ENCODE measurements around the gene SYT8.

The SYT8 gene

DNA sequence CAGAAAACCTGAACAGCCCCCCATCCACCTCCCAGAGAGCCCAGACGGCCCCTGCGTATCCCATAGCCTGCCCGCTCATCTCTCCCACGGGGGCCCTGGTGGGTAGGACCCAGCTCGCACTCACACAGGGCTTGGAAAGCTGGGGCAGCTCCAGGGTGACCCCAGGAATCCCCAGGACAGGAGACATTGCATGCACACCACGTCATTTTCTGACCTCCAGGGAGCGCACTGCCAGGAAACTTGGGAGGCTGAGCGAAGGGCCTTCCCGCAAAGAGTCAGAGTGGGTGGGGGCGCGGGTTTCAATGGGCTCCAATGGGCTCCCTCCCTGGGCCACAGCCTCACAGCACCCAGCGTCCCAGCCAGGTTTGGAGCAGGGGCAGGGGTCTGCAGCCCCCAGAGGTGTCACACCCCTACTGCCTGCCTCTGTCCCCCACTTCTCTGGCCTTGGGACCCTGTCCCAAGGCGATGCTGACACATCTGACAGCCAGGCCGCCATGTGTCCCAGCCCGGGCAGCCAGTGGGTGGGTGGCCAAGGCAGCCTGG lies 8.2 kb upstream of the SYT8 start:
- TF ChIP-seq, protein P1, sequence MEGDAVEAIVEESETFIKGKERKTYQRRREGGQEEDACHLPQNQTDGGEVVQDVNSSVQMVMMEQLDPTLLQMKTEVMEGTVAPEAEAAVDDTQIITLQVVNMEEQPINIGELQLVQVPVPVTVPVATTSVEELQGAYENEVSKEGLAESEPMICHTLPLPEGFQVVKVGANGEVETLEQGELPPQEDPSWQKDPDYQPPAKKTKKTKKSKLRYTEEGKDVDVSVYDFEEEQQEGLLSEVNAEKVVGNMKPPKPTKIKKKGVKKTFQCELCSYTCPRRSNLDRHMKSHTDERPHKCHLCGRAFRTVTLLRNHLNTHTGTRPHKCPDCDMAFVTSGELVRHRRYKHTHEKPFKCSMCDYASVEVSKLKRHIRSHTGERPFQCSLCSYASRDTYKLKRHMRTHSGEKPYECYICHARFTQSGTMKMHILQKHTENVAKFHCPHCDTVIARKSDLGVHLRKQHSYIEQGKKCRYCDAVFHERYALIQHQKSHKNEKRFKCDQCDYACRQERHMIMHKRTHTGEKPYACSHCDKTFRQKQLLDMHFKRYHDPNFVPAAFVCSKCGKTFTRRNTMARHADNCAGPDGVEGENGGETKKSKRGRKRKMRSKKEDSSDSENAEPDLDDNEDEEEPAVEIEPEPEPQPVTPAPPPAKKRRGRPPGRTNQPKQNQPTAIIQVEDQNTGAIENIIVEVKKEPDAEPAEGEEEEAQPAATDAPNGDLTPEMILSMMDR (IDR thresholded peaks at IDR 0.05) = 0 out of 2 replicates have a peak, but pooled peaks have one; percentile 12

DNA sequence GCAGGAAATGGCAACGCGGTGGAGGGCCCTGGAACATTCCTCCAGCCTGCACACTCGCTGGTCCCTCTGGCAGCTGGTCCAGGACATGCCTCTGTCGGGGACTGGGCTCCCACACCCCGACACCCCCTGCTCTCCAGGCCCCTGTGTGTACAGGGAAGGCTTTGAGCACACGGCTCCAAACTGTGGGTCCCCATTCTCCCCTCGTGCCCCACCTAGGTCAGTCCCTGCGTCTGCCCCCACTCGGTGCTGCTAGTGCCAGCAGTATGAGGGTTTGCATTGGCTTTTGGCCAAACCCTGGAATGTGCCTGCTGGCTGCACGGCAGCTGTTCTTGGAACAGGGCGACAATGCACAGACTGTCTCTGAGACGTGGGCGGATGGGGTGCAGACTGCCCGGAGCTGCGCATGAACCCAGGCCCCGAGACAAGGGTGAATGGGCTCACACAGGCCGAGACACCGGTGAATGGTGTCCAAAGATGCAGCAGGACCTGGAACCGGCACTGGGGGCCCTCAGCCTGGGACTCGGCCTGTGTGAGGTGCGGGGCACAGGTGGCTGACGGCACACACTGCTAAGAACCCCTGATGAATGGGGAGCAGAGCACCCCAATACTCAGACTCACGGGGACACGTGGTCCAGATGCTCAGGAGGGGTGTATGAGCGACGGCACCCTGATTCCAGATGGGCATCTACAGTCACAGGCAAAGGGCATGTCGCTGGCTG lies 7.5 kb upstream of the SYT8 start:
- TF ChIP-seq, protein P1 (IDR thresholded peaks at IDR 0.05) = no peak

DNA sequence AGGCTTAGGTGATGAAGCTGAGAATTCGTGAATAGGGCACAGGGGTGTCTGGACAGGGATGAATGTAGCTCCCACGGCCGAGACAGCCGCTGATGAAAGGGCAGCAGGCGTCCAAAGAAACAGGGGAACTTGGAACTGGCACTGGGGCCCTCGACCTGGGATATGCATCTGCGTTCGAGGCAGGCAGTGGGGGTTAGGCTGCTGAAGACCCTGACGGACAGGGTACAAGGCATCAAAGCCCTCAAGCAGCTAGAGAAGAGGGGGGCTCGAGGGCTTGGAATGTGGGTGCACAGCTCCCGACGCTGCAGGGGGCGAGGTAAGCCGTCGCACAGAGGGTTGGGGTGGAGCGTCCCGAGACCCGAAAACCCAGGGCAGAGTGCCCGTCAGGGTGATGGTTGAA lies 6.9 kb upstream of the SYT8 start:
- TF ChIP-seq, protein P1 (IDR thresholded peaks at IDR 0.05) = no peak

DNA sequence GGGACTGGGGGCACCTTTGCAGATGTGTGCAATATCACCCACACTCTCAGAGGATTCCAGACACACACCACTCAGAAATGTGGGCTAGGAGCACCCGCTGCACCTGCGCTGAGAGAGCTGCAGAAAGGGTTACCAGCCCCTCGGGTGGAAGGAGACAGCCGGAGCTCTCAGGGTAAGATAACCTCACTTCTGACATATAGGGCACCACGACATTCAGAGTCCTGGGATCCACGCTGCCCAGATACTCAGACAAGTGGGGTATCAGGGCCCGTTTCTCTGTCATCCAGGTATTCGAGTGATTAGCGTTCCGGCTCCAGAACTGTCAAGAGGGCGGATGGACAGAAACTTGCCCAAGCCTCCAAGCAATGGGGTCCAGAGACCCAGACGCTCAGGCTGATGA lies 6.2 kb upstream of the SYT8 start:
- TF ChIP-seq, protein P1 (IDR thresholded peaks at IDR 0.05) = no peak

DNA sequence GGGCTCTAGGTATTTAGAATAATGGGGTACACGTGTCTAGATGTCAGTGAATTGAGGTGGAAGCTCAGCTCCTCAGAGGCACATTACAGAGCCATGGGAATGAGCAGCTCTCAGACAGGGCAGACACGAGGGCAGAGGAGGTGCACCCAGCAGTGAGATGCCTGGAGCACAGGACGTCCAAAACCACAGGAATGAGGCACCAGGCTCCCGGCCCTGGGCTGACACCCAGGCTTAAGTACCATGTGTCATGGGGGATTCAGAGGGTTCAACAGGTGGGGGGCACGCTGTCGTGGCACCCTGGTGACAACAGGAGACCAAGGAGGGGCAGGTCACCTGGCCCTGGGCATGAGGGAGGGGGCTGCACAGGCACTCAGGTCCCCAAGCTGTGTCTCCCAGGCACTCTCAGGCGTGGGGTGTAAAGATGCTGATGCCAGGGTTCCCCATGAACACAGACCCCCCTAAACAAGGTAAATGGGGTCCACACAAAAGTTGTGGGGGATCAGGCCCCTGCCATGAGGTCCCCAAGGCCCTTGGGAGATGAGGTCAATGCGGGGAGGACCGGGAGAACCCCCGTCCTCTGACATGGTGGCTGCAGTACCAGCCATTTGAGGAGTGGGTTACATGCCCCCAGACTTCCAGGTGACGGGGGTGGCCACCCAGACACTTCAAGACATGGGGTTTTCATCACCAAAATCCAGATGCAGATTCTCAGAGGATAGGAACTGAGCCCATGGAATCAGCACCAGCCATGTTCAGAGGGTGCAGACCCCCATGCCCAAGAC lies 5.6 kb upstream of the SYT8 start:
- TF ChIP-seq, protein P1 (IDR thresholded peaks at IDR 0.05) = no peak

DNA sequence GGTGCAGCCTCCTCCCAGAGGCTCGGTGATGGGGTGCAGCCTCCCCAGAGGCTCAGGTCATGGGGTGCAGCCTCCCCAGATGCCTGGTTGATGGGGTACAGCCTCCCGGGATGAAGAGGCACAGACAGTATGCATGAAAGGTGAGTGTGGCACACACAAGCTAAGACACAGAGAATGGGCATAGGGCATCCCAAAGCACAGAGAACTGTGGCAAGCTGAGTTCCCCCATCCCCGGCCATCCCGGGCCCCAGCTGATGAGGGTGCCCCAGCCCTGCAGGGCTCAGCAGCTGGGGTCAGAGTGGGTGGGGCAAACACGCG lies 4.8 kb upstream of the SYT8 start:
- TF ChIP-seq, protein P1 (IDR thresholded peaks at IDR 0.05) = no peak

DNA sequence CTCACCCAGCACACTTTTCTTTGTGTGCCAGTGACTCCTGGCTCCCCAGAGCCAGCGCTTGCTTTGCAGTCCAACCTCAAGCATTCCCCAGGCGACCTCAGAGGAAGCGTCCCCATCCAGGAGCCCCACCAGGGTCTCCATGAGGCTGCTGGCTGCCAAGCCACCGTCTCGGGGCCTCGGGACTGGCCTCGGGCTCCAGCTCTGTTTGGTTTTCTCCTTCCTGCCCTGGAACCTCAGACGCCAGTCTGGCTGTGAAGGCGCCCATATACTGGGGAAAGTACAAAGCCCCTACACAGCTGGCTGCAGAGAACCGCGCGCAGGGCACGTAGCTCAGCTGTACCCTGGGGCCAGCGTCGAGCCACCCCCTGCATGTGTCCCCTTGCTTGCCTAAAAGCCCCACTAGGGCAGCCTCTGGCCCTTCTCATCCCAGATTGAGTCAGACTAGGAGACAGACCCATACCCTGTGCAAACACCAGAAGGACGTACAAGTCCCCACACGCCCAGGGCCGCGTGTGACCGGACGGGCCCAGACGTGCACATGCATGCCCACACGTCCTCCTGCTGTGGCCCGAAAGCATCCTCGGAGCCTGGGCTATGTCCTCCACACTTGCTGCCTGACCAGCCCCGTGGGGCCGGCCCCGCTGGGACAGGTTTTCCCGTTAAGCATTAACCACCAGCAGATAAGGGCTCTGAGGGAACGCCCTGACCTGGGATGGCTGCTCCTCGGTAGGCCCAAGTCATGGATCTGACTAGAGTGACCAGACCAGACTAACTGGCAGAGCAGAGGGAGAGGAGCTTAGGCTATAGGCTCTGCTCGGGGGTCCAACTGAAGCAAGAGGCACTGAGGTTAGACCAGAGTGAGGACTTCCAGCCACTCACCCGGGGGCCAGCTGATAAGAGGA lies 4.2 kb upstream of the SYT8 start:
- TF ChIP-seq, protein P1 (IDR thresholded peaks at IDR 0.05) = no peak

Data from LNCAP (cell line).